A549 (cell line): ENCODE data around the gene ATP8A1. TPM values are rescaled to one million over a fixed set of nuclear protein-coding genes. Genes with fewer than 3 reads are reported as not detected.

Experiments used
- ATAC-seq, 2 experiments: fragments of 200-7000 bp in 1 of 2; fragments of >200 bp in 1 of 2; cut with Nextera tagmentation in 1 of 2; cut with Tn5 transposase in 1 of 2; 3 replicates each; pipeline versions ENCODE4 v1.8.0 to v1.9.1; 2018 to 2020; ENCODE audit warnings: mild to moderate bottlenecking in 1 of 2, moderate library complexity in 1 of 2
- CTCF ChIA-PET: fragments of 300-600 bp; sonication (Branson Sonifier 250); formaldehyde crosslinking; extraction: SDS; loops from one replicate; lab custom pipeline; 2021; ENCODE audit warnings: antibody characterized with exemption, inconsistent platforms; lab: Yijun Ruan, JAX
- POLR2A ChIA-PET: fragments of 350-600 bp; formaldehyde crosslinking; extraction: SDS; loops from one replicate; lab custom pipeline; 2021; ENCODE audit warnings: antibody characterized with exemption, inconsistent platforms; lab: Yijun Ruan, JAX
- DNase-seq, 2 experiments: peaks; one replicate each; pipeline versions ENCODE4 v3.0.0 to v3.0.0-alpha.2; 2011 to 2016; ENCODE audit warnings: low read depth in 1 of 2, low spot score in 1 of 2
- FAIRE-seq: peaks from 2 replicates; lab custom pipeline; 2011; peaks lifted over from hg19 to GRCh38; lab: Jason Lieb, UNC
- H3K27ac ChIP-seq, 2 experiments: fragments of >200 bp; sonication (Bioruptor Twin); formaldehyde crosslinking; 3 replicates each; pipeline ENCODE4 v1.5.1; 2016 to 2017
- H3K4me1 ChIP-seq: fragments of >200 bp; sonication (Bioruptor Twin); formaldehyde crosslinking; 3 replicates; pipeline ENCODE4 v1.6.1; 2016
- H3K4me2 ChIP-seq: fragments of >200 bp; sonication (Bioruptor Twin); formaldehyde crosslinking; 3 replicates; pipeline ENCODE4 v1.6.1; 2016
- H3K4me3 ChIP-seq: fragments of >200 bp; sonication (Bioruptor Twin); formaldehyde crosslinking; 3 replicates; pipeline ENCODE4 v1.5.1; 2016
- H3K9me3 ChIP-seq: fragments of >200 bp; sonication (Bioruptor Twin); formaldehyde crosslinking; 3 replicates; pipeline ENCODE4 v1.6.1; 2016
- BHLHE40 ChIP-seq: IDR thresholded peaks from 2 replicates; pipeline ENCODE4 v1.6.1; 2012; ENCODE audit warnings: low read depth, low read length, inconsistent platforms
- CBX8 ChIP-seq: fragments of 200-600 bp; sonication (generic); IDR thresholded peaks from 2 replicates; pipeline ENCODE4 v1.6.1; 2016
- CEBPB ChIP-seq, 2 experiments: fragments of >200 bp in 1 of 2; sonication (Bioruptor Twin) in 1 of 2; formaldehyde crosslinking in 1 of 2; IDR thresholded peaks; 2 replicates each; pipeline ENCODE4 v1.6.1; 2012 to 2016
- CHD2 ChIP-seq: fragments of 150-350 bp; IDR thresholded peaks from 2 replicates; pipeline ENCODE4 v1.6.1; 2014; ENCODE audit warnings: low read length; ENCODE audit not compliant: partially characterized antibody
- EHF ChIP-seq: fragments of 250-450 bp; sonication (Bioruptor Pico); IDR thresholded peaks from 2 replicates; pipeline ENCODE4 v1.5.0; 2020; ENCODE audit warnings: mild to moderate bottlenecking
- EP300 ChIP-seq, 2 experiments: fragments of >200 bp; sonication (Bioruptor Twin); formaldehyde crosslinking; IDR thresholded peaks; 2 replicates in 1 of 2; 3 replicates in 1 of 2; pipeline ENCODE4 v1.6.1; 2016 to 2017
- FOSB ChIP-seq: fragments of 250-450 bp; sonication (Bioruptor Pico); IDR thresholded peaks from 2 replicates; pipeline ENCODE4 v1.5.0; 2020; ENCODE audit warnings: mild to moderate bottlenecking, moderate library complexity
- HOXB5 ChIP-seq: fragments of 250-450 bp; sonication (Bioruptor Pico); IDR thresholded peaks from 2 replicates; pipeline ENCODE4 v1.5.0; 2020; ENCODE audit warnings: mild to moderate bottlenecking, moderate library complexity
- KDM5A ChIP-seq: fragments of 200-600 bp; sonication (generic); IDR thresholded peaks from 2 replicates; pipeline ENCODE4 v1.6.1; 2016; ENCODE audit warnings: antibody characterized with exemption, mild to moderate bottlenecking
- MYC ChIP-seq: IDR thresholded peaks from 2 replicates; pipeline ENCODE4 v1.6.1; 2012; ENCODE audit warnings: mild to moderate bottlenecking, inconsistent platforms, low read length, improper control_type of control experiment, borderline replicate concordance
- POLR2A ChIP-seq: IDR thresholded peaks from 2 replicates; pipeline ENCODE4 v1.6.1; 2012; ENCODE audit warnings: mild to moderate bottlenecking, low read length
- RARB ChIP-seq: fragments of 250-450 bp; sonication (Bioruptor Pico); IDR thresholded peaks from 2 replicates; pipeline ENCODE4 v1.8.0; 2021; ENCODE audit warnings: mild to moderate bottlenecking, moderate library complexity
- SREBF2 ChIP-seq: fragments of 450-650 bp; IDR thresholded peaks from 2 replicates; pipeline ENCODE4 v1.6.1; 2014; ENCODE audit warnings: mild to moderate bottlenecking, moderate library complexity
- ZC3H11A ChIP-seq: fragments of 450-650 bp; IDR thresholded peaks from 2 replicates; pipeline ENCODE4 v1.6.1; 2014; ENCODE audit warnings: antibody characterized with exemption, mild to moderate bottlenecking
- WGBS: methylation state at CpG from one replicate; pipeline ENCODE4 v1.1.6; 2017; ENCODE audit errors: missing lambda C conversion rate; 5-methylcytosine and 5-hydroxymethylcytosine counted together
- polyA plus RNA-seq, 4 experiments: library from polyadenylated mRNA; depleted of rRNA in 3 of 4; stranded (reverse); fragments of >200 nt; fragmentation: RNase III in 1 of 4; extraction: RNeasy Plus Mini Kit Qiagen cat#74134 plus additional on column Dnase treatment in 1 of 4; gene quantifications; 2 replicates in 3 of 4; 3 replicates in 1 of 4; pipeline ENCODE4 v1.2.3, GENCODE V29; 2011 to 2017
- TF ChIP-seq, protein P1 (sequence below): fragments of 150-350 bp; IDR thresholded peaks from 2 replicates; pipeline ENCODE4 v1.6.1; 2014; ENCODE audit warnings: low read depth, mild to moderate bottlenecking, low read length
- TF ChIP-seq, protein P2 (sequence below): fragments of 250-450 bp; sonication (Bioruptor Pico); IDR thresholded peaks from 2 replicates; pipeline ENCODE4 v1.5.0; 2021; ENCODE audit warnings: mild to moderate bottlenecking, moderate library complexity, borderline replicate concordance
- TF ChIP-seq, protein P3 (sequence below): fragments of >200 bp; sonication (Bioruptor Twin); formaldehyde crosslinking; IDR thresholded peaks from 3 replicates; pipeline ENCODE4 v1.5.1; 2016

The ATP8A1 gene
- polyA plus RNA-seq, 2 of the 4 experiments (the other 2 are of a cell fraction), result 0.06 to 0.25 TPM

DNA sequence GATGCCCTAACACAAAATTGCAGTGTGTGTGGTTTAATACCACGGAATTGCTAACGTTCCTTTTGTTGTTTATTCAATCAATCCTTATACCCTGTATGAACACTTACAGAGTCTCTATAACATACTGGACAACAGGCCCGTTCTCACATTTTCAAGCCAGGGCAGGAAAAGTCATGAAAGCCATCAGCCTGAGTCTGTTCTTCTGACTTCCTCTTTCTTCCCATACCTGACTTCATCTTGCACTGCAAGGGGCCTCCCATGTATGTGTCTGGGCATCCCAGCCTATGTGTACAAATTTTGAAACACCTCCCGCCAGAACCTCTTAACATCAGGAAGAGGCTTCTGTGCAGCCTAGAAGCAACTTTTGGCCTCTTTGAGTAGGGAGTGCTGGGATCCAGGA, 264.5 kb downstream of the ATP8A1 start:
- DNase-seq (no peak), FAIRE-seq (no peak), ATAC-seq (no peak)
- POLR2A ChIA-PET, result no interaction called here
- H3K4me3 ChIP-seq, result no peak overlapping the region
- CTCF ChIA-PET, result interaction anchor here (1.3 kb wide), 1 partner anchor 19 kb away, joined by 3 read pairs; no protein-coding TSS in a partner anchor
- no peaks in the 10 kb centered on the region for H3K9me3 ChIP-seq
- H3K27ac ChIP-seq, result no peak overlapping the region
- no peaks in the 10 kb centered on the region for H3K4me1 ChIP-seq
- 52% methylated on average over 4 of the region's 4 CpGs for WGBS
- TF ChIP-seq CBX8 (no peak), MYC (no peak), BHLHE40 (no peak), HOXB5 (CRISPR knock-in tag) (no peak), ZC3H11A (no peak), CHD2 (no peak)
- no peak overlapping the region for H3K4me2 ChIP-seq

DNA sequence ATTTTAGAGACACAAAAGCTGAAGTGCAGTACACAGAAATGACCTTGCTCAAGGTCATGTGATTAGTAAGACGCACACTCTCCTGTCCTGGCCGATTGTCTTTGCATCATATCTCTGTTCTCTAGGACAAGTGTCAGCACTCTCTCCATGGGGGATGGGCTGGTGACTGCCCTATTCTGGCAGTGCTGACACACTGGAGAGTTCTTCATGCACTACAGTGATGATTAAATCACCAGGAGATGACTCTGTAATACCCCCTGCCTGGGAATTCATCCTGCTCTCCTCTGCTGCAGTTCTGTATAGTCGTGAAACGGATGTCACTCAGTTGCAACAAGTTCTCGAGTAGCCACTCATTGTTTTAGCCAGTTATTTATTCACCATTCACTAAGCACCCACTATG, 264.9 kb downstream of the ATP8A1 start:
- Histone ChIP-seq H3K4me2 (no peak overlapping the region), H3K4me3 (no peak overlapping the region), H3K9me3 (no peaks in the 10 kb centered on the region), H3K4me1 (no peaks in the 10 kb centered on the region), H3K27ac (no peak overlapping the region)
- DNase-seq, result no peak
- no peak for ATAC-seq
- no peak for FAIRE-seq
- no peak for TF ChIP-seq POLR2A
- ChIA-PET POLR2A (no interaction called here), CTCF (interaction anchor here (1.3 kb wide), 1 partner anchor 19 kb away, joined by 3 read pairs; no protein-coding TSS in a partner anchor)
- 43% methylated on average over 3 of the region's 5 CpGs for WGBS

DNA sequence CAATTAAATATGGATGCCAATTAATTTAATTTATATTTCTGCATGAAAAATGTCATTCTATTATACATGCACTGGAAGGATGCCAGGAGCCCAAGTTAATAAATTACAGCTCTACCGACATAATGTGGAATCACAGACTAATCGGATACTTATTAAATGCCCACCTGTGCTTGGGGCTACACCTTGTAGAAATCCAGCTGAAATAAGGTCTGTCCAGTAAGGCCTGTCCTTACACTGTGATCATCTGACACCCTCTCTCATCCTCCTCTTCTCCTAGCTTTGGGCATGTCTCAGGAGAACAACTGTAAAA, 265.6 kb downstream of the ATP8A1 start:
- POLR2A ChIA-PET, result no interaction called here
- Histone ChIP-seq H3K9me3 (no peaks in the 10 kb centered on the region), H3K4me2 (no peak overlapping the region)
- TF ChIP-seq EP300 (IDR thresholded peaks at IDR 0.05) (no peak), POLR2A (no peak), KDM5A (no peak), RARB (CRISPR knock-in tag) (no peak), CEBPB (IDR thresholded peaks at IDR 0.05) (no peak), EHF (no peak)
- TF ChIP-seq, protein P1, sequence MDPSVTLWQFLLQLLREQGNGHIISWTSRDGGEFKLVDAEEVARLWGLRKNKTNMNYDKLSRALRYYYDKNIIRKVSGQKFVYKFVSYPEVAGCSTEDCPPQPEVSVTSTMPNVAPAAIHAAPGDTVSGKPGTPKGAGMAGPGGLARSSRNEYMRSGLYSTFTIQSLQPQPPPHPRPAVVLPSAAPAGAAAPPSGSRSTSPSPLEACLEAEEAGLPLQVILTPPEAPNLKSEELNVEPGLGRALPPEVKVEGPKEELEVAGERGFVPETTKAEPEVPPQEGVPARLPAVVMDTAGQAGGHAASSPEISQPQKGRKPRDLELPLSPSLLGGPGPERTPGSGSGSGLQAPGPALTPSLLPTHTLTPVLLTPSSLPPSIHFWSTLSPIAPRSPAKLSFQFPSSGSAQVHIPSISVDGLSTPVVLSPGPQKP, result no peak
- TF ChIP-seq, protein P2, sequence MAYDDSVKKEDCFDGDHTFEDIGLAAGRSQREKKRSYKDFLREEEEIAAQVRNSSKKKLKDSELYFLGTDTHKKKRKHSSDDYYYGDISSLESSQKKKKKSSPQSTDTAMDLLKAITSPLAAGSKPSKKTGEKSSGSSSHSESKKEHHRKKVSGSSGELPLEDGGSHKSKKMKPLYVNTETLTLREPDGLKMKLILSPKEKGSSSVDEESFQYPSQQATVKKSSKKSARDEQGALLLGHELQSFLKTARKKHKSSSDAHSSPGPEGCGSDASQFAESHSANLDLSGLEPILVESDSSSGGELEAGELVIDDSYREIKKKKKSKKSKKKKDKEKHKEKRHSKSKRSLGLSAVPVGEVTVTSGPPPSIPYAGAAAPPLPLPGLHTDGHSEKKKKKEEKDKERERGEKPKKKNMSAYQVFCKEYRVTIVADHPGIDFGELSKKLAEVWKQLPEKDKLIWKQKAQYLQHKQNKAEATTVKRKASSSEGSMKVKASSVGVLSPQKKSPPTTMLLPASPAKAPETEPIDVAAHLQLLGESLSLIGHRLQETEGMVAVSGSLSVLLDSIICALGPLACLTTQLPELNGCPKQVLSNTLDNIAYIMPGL (CRISPR knock-in tag), result no peak
- TF ChIP-seq, all 56 proteins: peak for 0
- H3K4me1 ChIP-seq, result no peaks in the 10 kb centered on the region
- ATAC-seq (no peak), FAIRE-seq (no peak), DNase-seq (no peak)
- CTCF ChIA-PET, result interaction anchor here (0.8 to 1.3 kb wide), 2 partner anchors 20 kb away, joined by 3 read pairs; no protein-coding TSS in a partner anchor
- 46% methylated on average over 2 of the region's 2 CpGs for WGBS
- H3K4me3 ChIP-seq, result no peak overlapping the region
- no peak overlapping the region for H3K27ac ChIP-seq

DNA sequence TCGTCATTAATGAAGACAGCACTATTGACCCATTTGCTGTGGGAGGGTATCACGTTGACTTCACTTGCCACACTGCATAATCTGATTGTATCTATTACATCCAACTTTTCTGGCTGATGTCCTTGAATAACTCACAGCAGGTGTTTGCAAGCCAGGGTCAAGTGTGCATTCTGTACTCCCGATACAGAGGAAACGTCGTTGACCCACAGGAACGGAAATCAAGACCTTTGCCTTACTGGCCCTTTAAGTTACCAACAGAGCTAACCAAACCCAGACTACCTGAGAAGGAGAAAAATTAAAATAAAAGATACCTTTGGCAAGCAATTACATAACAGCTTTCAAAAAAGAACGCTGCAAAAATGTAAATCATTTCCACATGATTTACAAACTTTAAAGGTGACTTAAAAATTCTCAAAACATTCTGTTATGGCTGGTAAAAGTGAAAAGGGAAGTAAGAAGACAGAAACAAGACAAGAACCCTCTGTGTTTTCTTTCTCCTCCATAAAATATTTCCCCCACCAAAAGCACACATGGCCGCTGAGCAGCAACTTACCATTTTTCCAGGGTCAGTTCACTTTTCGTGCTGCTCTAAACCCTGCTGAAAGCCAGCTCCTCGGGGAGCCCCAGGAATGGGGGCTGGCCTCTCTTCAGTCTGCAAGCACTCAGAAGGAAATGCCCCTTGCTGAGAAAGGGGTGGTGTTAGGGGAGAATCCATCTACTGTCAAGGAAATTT, 266.1 kb downstream of the ATP8A1 start:
- TF ChIP-seq SREBF2 (no peak), FOSB (CRISPR knock-in tag) (no peak)
- TF ChIP-seq, protein P3, sequence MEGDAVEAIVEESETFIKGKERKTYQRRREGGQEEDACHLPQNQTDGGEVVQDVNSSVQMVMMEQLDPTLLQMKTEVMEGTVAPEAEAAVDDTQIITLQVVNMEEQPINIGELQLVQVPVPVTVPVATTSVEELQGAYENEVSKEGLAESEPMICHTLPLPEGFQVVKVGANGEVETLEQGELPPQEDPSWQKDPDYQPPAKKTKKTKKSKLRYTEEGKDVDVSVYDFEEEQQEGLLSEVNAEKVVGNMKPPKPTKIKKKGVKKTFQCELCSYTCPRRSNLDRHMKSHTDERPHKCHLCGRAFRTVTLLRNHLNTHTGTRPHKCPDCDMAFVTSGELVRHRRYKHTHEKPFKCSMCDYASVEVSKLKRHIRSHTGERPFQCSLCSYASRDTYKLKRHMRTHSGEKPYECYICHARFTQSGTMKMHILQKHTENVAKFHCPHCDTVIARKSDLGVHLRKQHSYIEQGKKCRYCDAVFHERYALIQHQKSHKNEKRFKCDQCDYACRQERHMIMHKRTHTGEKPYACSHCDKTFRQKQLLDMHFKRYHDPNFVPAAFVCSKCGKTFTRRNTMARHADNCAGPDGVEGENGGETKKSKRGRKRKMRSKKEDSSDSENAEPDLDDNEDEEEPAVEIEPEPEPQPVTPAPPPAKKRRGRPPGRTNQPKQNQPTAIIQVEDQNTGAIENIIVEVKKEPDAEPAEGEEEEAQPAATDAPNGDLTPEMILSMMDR, result no peak
- FAIRE-seq, result no peak
- H3K4me1 ChIP-seq, result no peaks in the 10 kb centered on the region
- DNase-seq, result no peak
- CTCF ChIA-PET, result interaction anchor here (0.8 to 1.3 kb wide), 2 partner anchors 19 to 20 kb away, joined by 3 read pairs; no protein-coding TSS in a partner anchor
- 32% methylated on average over 10 of the region's 10 CpGs for WGBS
- H3K4me2 ChIP-seq, result no peak overlapping the region
- H3K4me3 ChIP-seq, result no peak overlapping the region
- POLR2A ChIA-PET, result no interaction called here
- no peak overlapping the region for H3K27ac ChIP-seq
- no peak for ATAC-seq
- no peaks in the 10 kb centered on the region for H3K9me3 ChIP-seq
